GM12878 (cell line): ENCODE measurements around the gene RASA1. TPM values are rescaled to one million over a fixed set of nuclear protein-coding genes. Genes with fewer than 3 reads are reported as not detected.

Experiments used
- ATAC-seq: fragments of 200-7000 bp; cut with Tn5 transposase; 3 replicates; pipeline ENCODE4 v1.9.1; 2020; ENCODE audit warnings: mild to moderate bottlenecking, moderate library complexity
- BruUV-seq: library from RNA; stranded (reverse); fragments of 400-500 nt; replicated peaks from 2 replicates; lab custom pipeline; 2021; lab: Mats Ljungman, UMichigan
- CTCF ChIA-PET: fragments of 300-600 bp; sonication (Branson Sonifier 250); formaldehyde crosslinking; extraction: SDS; loops from one replicate; lab custom pipeline; 2021; ENCODE audit warnings: inconsistent platforms; lab: Yijun Ruan, JAX
- POLR2A ChIA-PET: fragments of 350-600 bp; formaldehyde crosslinking; extraction: SDS; loops from one replicate; lab custom pipeline; 2021; ENCODE audit warnings: inconsistent platforms; lab: Charles Lee
- RAD21 ChIA-PET: fragments of 300-600 bp; sonication (Branson Sonifier 250); formaldehyde crosslinking; loops from one replicate; lab custom pipeline; 2023; ENCODE audit warnings: antibody characterized with exemption; ENCODE audit not compliant: unreplicated experiment; lab: Charles Lee
- SMC1A ChIA-PET: fragments of 300-600 bp; sonication (Branson Sonifier 250); formaldehyde crosslinking; loops from one replicate; lab custom pipeline; 2023; ENCODE audit not compliant: unreplicated experiment, uncharacterized antibody; lab: Charles Lee
- DNase-seq: peaks from one replicate; pipeline ENCODE4 v3.0.0-alpha.2; 2011; ENCODE audit warnings: low read depth, low spot score
- FAIRE-seq: peaks from 3 replicates; lab custom pipeline; 2011; peaks lifted over from hg19 to GRCh38; lab: Jason Lieb, UNC
- H2AFZ ChIP-seq: 2 replicates; pipeline ENCODE4 v1.6.0; 2011; ENCODE audit warnings: low read depth, low read length, control low read depth; ENCODE audit not compliant: control insufficient read depth
- H3K27ac ChIP-seq: 2 replicates; pipeline ENCODE4 v1.5.1; 2011; ENCODE audit warnings: control low read depth; ENCODE audit not compliant: control insufficient read depth, insufficient read depth
- H3K27me3 ChIP-seq, 2 experiments: replicated peaks in 1 of 2; 2 replicates each; pipeline versions ENCODE4 v1.6.0 to v1.6.1; 2011; ENCODE audit warnings: low read length in 1 of 2; ENCODE audit not compliant: control insufficient read depth in 2 of 2, insufficient read depth in 2 of 2
- H3K36me3 ChIP-seq, 2 experiments: 2 replicates each; pipeline ENCODE4 v1.5.1; 2011; ENCODE audit warnings: low read length in 1 of 2; ENCODE audit not compliant: control insufficient read depth in 2 of 2, insufficient read depth in 2 of 2
- H3K4me1 ChIP-seq: 2 replicates; pipeline ENCODE4 v1.6.1; 2011; ENCODE audit warnings: mild to moderate bottlenecking, low read length, moderate library complexity, mixed read lengths; ENCODE audit not compliant: control insufficient read depth, insufficient read depth
- H3K4me2 ChIP-seq: 2 replicates; pipeline ENCODE4 v1.6.0; 2011; ENCODE audit warnings: control low read depth; ENCODE audit not compliant: control insufficient read depth, insufficient read depth
- H3K4me3 ChIP-seq: fragments of 200-600 bp; sonication (generic); 2 replicates; pipeline ENCODE4 v1.5.1; 2016
- H3K79me2 ChIP-seq: 2 replicates; pipeline ENCODE4 v1.6.0; 2011; ENCODE audit warnings: low read length; ENCODE audit not compliant: control insufficient read depth, insufficient read depth
- H3K9ac ChIP-seq: 2 replicates; pipeline ENCODE4 v1.8.0; 2011; ENCODE audit warnings: low read length, control low read depth, mixed read lengths; ENCODE audit not compliant: control insufficient read depth, insufficient read depth
- H3K9me3 ChIP-seq: replicated peaks from 3 replicates; pipeline ENCODE4 v1.5.1; 2011; ENCODE audit warnings: mild to moderate bottlenecking, low read length; ENCODE audit not compliant: control insufficient read depth, insufficient read depth
- H4K20me1 ChIP-seq: 2 replicates; pipeline ENCODE4 v1.6.0; 2011; ENCODE audit not compliant: control insufficient read depth, insufficient read depth
- CHD4 ChIP-seq: fragments of 200-600 bp; sonication (generic); IDR thresholded peaks from 2 replicates; pipeline ENCODE4 v1.6.1; 2016; ENCODE audit warnings: mild to moderate bottlenecking
- CREB1 ChIP-seq: IDR thresholded peaks from 2 replicates; pipeline ENCODE4 v1.6.1; 2012; ENCODE audit warnings: low read depth, mild to moderate bottlenecking, inconsistent platforms
- FOXK2 ChIP-seq: fragments of 450-650 bp; IDR thresholded peaks from 2 replicates; pipeline ENCODE4 v1.6.1; 2017; ENCODE audit warnings: mild to moderate bottlenecking, moderate library complexity
- KDM1A ChIP-seq: fragments of 200-600 bp; sonication (generic); IDR thresholded peaks from 2 replicates; pipeline ENCODE4 v1.6.1; 2016; ENCODE audit warnings: borderline replicate concordance
- MYB ChIP-seq: fragments of 150-350 bp; IDR thresholded peaks from 2 replicates; pipeline ENCODE4 v1.6.1; 2014; ENCODE audit warnings: mild to moderate bottlenecking, low read depth, low read length, borderline replicate concordance
- NBN ChIP-seq: fragments of 450-650 bp; IDR thresholded peaks from 2 replicates; pipeline ENCODE4 v1.6.1; 2016
- NRF1 ChIP-seq: conservative IDR thresholded peaks from 2 replicates; pipeline ENCODE4 v1.6.1; 2011; ENCODE audit warnings: mild to moderate bottlenecking, low read depth, low read length, improper control_type of control experiment
- REST ChIP-seq: IDR thresholded peaks from 2 replicates; pipeline ENCODE4 v1.6.1; 2012; ENCODE audit warnings: mild to moderate bottlenecking, low read depth, low read length
- ZBED1 ChIP-seq: IDR thresholded peaks from 2 replicates; pipeline ENCODE4 v1.6.1; 2016; ENCODE audit warnings: borderline replicate concordance
- in situ Hi-C: fragments of 300-500 bp; cut with MboI; formaldehyde crosslinking; loops from 9 replicates; pipeline ENCODE4 v1.14.3; 2018; ENCODE audit warnings: mixed read lengths
- intact Hi-C: fragments of 100-400 bp; cut with micrococcal nuclease; formaldehyde crosslinking; loops from one replicate; pipeline ENCODE4 v1.14.2; 2022; ENCODE audit not compliant: unreplicated experiment
- polyA plus RNA-seq, 11 experiments: library from polyadenylated mRNA; depleted of rRNA in 4 of 11; unstranded in 6 of 11; stranded (reverse) in 5 of 11; fragments of >200 nt; fragmentation: Nextera tagmentation in 4 of 11; fragmentation: Illumina TruSeq in 1 of 11; extraction: Ambion mirVana in 4 of 11; extraction: Trizol in 1 of 11; gene quantifications; 1 replicate in 1 of 11; 2 replicates in 10 of 11; pipeline versions ENCODE4 v1.2.1 to v1.2.3, GENCODE V29; 2011 to 2016; ENCODE audit warnings: inconsistent platforms in 2 of 11, missing spikeins in 2 of 11, low read depth in 1 of 11
- total RNA-seq, 4 experiments: library from RNA; depleted of rRNA in 3 of 4; stranded (reverse); fragments of >200 nt in 3 of 4; fragmentation: Illumina TruSeq in 1 of 4; extraction: Trizol in 1 of 4; gene quantifications; 2 replicates each; pipeline versions ENCODE4 v1.2.1 to v1.2.3, GENCODE V29; 2013 to 2021

The RASA1 gene
- total and polyA plus RNA-seq, 10 of the 15 experiments (the other 5 are each of a cell fraction or from before 2014, with no cell fraction given) = 7.8 to 72.3 (median 21.8) TPM

GRCh38 chr5:87418506-87418905 is 150.8 kb downstream of the RASA1 start:
- in situ Hi-C loops = loop anchor here (10.0 to 25.0 kb wide), 2 partner anchors 806 to 1266 kb away; partner anchors contain the start of gene COX7C
- ChIA-PET CTCF (no interaction called here), SMC1A (no interaction called here), RAD21 (no interaction called here), POLR2A (no interaction called here)
- no peak for DNase-seq
- ATAC-seq = no peak
- TF ChIP-seq KDM1A (no peak), MYB (no peak), CHD4 (no peak), FOXK2 (no peak), ZBED1 (no peak), CREB1 (no peak), NRF1 (no peak), NBN (no peak), REST (no peak)
- BruUV-seq = no TSS peak
- Histone ChIP-seq H4K20me1 (no peaks in the 10 kb centered on the region), H3K36me3 (no peaks in the 10 kb centered on the region), H3K4me3 (no peak overlapping the region), H3K4me2 (no peak overlapping the region), H3K79me2 (no peaks in the 10 kb centered on the region), H3K4me1 (no peaks in the 10 kb centered on the region), H2AFZ (no peak overlapping the region), H3K9me3 (no peaks in the 10 kb centered on the region), H3K27me3 (no peaks in the 10 kb centered on the region), H3K27ac (no peak overlapping the region), H3K9ac (no peak overlapping the region)
- no peak for FAIRE-seq
- intact Hi-C loops = loop anchor here (10.0 kb wide), 1 partner anchor 804 kb away; the partner anchor contains the start of gene COX7C
